Transverse colon (tissue), 4 donors: ENCODE measurements around the gene IFNA5. TPM values are rescaled to one million over a fixed set of nuclear protein-coding genes. Genes with fewer than 3 reads are reported as not detected.

ENCODE experiments used
- DNase-seq: peaks from one replicate; pipeline ENCODE4 v3.0.0-alpha.2; 2019
- H3K27ac ChIP-seq, 4 donors: fragments of 200-600 bp; sonication (generic); 2 replicates each; pipeline ENCODE4 v1.5.1; 2016 to 2018; ENCODE audit warnings: inconsistent platforms in 4 of 4
- H3K27me3 ChIP-seq: fragments of 200-600 bp; sonication (generic); 2 replicates; pipeline ENCODE4 v1.5.1; 2017; ENCODE audit warnings: inconsistent platforms
- H3K36me3 ChIP-seq, 4 donors: fragments of 200-600 bp; sonication (generic); 2 replicates each; pipeline ENCODE4 v1.5.1; 2017 to 2019; ENCODE audit warnings: inconsistent platforms in 4 of 4
- H3K4me1 ChIP-seq, 4 donors: fragments of 200-600 bp; sonication (generic); 2 replicates each; pipeline ENCODE4 v1.5.1; 2017 to 2020; ENCODE audit warnings: inconsistent platforms in 4 of 4
- H3K4me3 ChIP-seq, 4 donors: fragments of 200-600 bp; sonication (generic); 1 replicate in 1 of 4; 2 replicates in 3 of 4; pipeline versions ENCODE4 v1.5.1 to v1.6.1; 2017 to 2019; ENCODE audit warnings: inconsistent platforms in 4 of 4
- H3K9me3 ChIP-seq, 2 donors: fragments of 200-600 bp; sonication (generic); 2 replicates each; pipeline ENCODE4 v1.5.1; 2017 to 2019; ENCODE audit warnings: inconsistent platforms in 2 of 2
- CTCF ChIP-seq, 5 experiments: fragments of 200-600 bp in 3 of 5; fragments of 450-650 bp in 2 of 5; sonication (generic) in 3 of 5; IDR thresholded peaks; 1 replicate in 2 of 5; 2 replicates in 3 of 5; pipeline ENCODE4 v1.5.1; 2016 to 2017; ENCODE audit warnings: antibody characterized with exemption in 5 of 5, inconsistent platforms in 3 of 5, mild to moderate bottlenecking in 2 of 5, moderate library complexity in 1 of 5
- EP300 ChIP-seq: sonication (generic); formaldehyde crosslinking; IDR thresholded peaks from one replicate; pipeline ENCODE4 v1.6.1; 2017; ENCODE audit warnings: antibody characterized with exemption, low read depth
- POLR2A ChIP-seq: fragments of 450-650 bp; IDR thresholded peaks from one replicate; pipeline ENCODE4 v1.6.1; 2016; ENCODE audit warnings: antibody characterized with exemption, mild to moderate bottlenecking, moderate library complexity
- POLR2AphosphoS5 ChIP-seq, 3 donors: sonication (generic); formaldehyde crosslinking; IDR thresholded peaks; one replicate each; pipeline ENCODE4 v1.6.1; 2016; ENCODE audit warnings: antibody characterized with exemption in 3 of 3
- WGBS, 2 donors: methylation state at CpG; one replicate each; pipeline ENCODE4 v1.1.5; 2018; ENCODE audit warnings: low coverage in 1 of 2; 5-methylcytosine and 5-hydroxymethylcytosine counted together
- in situ Hi-C, 4 donors: fragments of 200-750 bp; cut with MboI; loops; one replicate each; pipeline versions ENCODE4 v1.15.0 to v1.15.1; 2017; ENCODE audit warnings: low sequenced_read_pairs in 3 of 4, low pct_ligation_motif_present in 1 of 4, low pct_unique_long_range_greater_than_20kb in 1 of 4
- intact Hi-C: fragments of 100-400 bp; cut with DNase I; formaldehyde crosslinking; loops from one replicate; pipeline ENCODE4 v1.15.1; 2023; ENCODE audit warnings: low total_unique reads
- total RNA-seq, 4 donors: library from RNA; depleted of rRNA; stranded (reverse); fragments of >200 nt; gene quantifications; one replicate each; pipeline ENCODE4 v1.1.0, GENCODE V29; 2016

IFNA5 gene
- total RNA-seq, 4 donors from 2014 or later: not detected

DNA sequence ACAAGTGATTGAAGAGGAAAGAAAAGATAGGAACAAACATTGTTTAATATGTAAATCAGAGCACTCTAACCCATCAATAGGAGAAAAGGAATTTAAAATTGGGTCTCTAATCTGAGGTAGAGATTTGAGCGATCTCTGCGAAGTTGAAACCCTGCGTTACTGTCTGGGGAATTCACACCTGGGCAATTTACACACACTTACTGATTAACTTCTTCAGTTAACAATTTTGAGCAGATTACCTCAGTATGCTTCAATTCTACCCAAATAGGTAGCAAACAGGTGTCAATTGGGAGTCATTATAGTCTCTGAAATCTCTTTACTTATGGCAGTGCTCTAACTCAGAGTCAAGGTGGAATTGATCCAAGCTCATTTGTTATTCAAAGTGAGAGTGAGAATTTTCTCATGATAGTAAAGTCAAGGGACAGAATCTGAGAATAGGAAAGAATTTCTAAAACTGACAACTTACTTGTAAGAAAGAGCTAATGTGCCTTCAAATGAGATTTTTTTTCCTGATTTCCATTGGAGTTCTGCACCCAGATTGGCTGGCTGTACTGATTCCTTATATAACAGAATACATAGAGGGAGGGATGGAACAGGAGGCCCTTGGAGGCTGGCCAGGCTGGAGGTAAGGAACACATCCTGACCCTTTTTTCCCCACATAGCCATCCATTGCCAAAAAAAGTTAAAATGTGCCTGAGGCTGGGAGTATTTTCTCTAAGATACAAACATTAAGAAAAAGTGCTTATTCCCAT lies 38.2 kb downstream of the IFNA5 start:
- TF ChIP-seq POLR2A (no peak), POLR2AphosphoS5 (IDR thresholded peaks at IDR 0.05) (no peak), EP300 (no peak), CTCF (IDR thresholded peaks at IDR 0.05) (no peak)
- Histone ChIP-seq H3K27ac (no peak overlapping the region), H3K36me3 (no peaks in the 10 kb centered on the region), H3K9me3 (no peaks in the 10 kb centered on the region), H3K27me3 (no peaks in the 10 kb centered on the region), H3K4me3 (no peak overlapping the region), H3K4me1 (no peaks in the 10 kb centered on the region)
- intact Hi-C loops (no loop called here), in situ Hi-C loops (no loop called here)
- no peak for DNase-seq
- 40 to 45% methylated on average over 3 of the region's 3 CpGs for WGBS, 2 donors

GRCh38 chr9:21265421-21266189 lies 39.5 kb downstream of the IFNA5 start:
- Histone ChIP-seq H3K4me3 (no peak overlapping the region), H3K36me3 (no peaks in the 10 kb centered on the region), H3K27me3 (no peaks in the 10 kb centered on the region), H3K4me1 (no peaks in the 10 kb centered on the region), H3K27ac (no peak overlapping the region), H3K9me3 (no peaks in the 10 kb centered on the region)
- WGBS, 2 donors: 8% methylated on average over 1 of the region's 1 CpG; no CpG with 5 or more reads in 1 of the 2 donors
- TF ChIP-seq EP300: no peak
- no peak for TF ChIP-seq POLR2AphosphoS5 (IDR thresholded peaks at IDR 0.05)
- TF ChIP-seq POLR2A: no peak
- TF ChIP-seq CTCF (IDR thresholded peaks at IDR 0.05): no peak
- no peak for DNase-seq
- in situ Hi-C loops (no loop called here), intact Hi-C loops (no loop called here)

GRCh38 chr9:21255538-21256212 lies 49.4 kb downstream of the IFNA5 start:
- TF ChIP-seq POLR2A: no peak
- no peak for TF ChIP-seq POLR2AphosphoS5 (IDR thresholded peaks at IDR 0.05)
- no peak for TF ChIP-seq CTCF (IDR thresholded peaks at IDR 0.05)
- TF ChIP-seq EP300: no peak
- no peak for DNase-seq
- H3K9me3 ChIP-seq: no peaks in the 10 kb centered on the region
- intact Hi-C loops (no loop called here), in situ Hi-C loops (no loop called here)
- H3K27ac ChIP-seq: no peak overlapping the region
- 62 to 75% methylated on average over 4 to 5 of the region's 5 CpGs for WGBS, 2 donors
- peaks cover 0 to 6% (median 0%) of the 10 kb centered on the region in 4 donors for H3K4me1 ChIP-seq
- no peak overlapping the region for H3K4me3 ChIP-seq
- peaks cover 8% of the 10 kb centered on the region for H3K27me3 ChIP-seq
- H3K36me3 ChIP-seq: no peaks in the 10 kb centered on the region

Other genes starting within 250 kb of the IFNA5 start
- gene IFNB1, start 227.4 kb downstream of the IFNA5 start, total RNA-seq: not detected
- gene IFNW1, start 163.5 kb downstream of the IFNA5 start, total RNA-seq: not detected
- gene IFNA21, start 138.7 kb downstream of the IFNA5 start, total RNA-seq: not detected
- not detected for gene IFNA4, start 117.7 kb downstream of the IFNA5 start, total RNA-seq
- gene IFNA7, start 103.1 kb downstream of the IFNA5 start, total RNA-seq: not detected
- gene IFNA10, start 98.2 kb downstream of the IFNA5 start, total RNA-seq: not detected
- not detected for gene IFNA16, start 88.0 kb downstream of the IFNA5 start, total RNA-seq
- not detected for gene IFNA17, start 77.1 kb downstream of the IFNA5 start, total RNA-seq
- not detected for gene IFNA14, start 65.3 kb downstream of the IFNA5 start, total RNA-seq
- 10 to 100 TPM in 3 of 4 donors, 1 to 10 TPM in 1; 4.6 to 27.2 (median 19.5) TPM for gene KLHL9, start 30.1 kb upstream of the IFNA5 start, total RNA-seq
- gene IFNA6, start 45.6 kb upstream of the IFNA5 start, total RNA-seq: not detected
- not detected for gene IFNA13, start 62.7 kb upstream of the IFNA5 start, total RNA-seq
- gene IFNA2, start 80.1 kb upstream of the IFNA5 start, total RNA-seq: not detected
- not detected for gene IFNA8, start 103.8 kb upstream of the IFNA5 start, total RNA-seq
- gene IFNA1, start 135.1 kb upstream of the IFNA5 start, total RNA-seq: not detected
- not detected for gene IFNE, start 177.0 kb upstream of the IFNA5 start, total RNA-seq